Activated CD8-positive, alpha-beta memory T cell treated with anti-CD3 and anti-CD28 coated beads, Interleukin-2, amount 50 U/mL, for 24 hours (primary cell): ENCODE data around the gene RGS7.
"Not testable (repeated sequence)": the region's sequence is repeated elsewhere in the genome, so short reads cannot be mapped to it uniquely, and the experiment has no call there.

Experiments used
- DNase-seq: peaks from one replicate; pipeline ENCODE4 v3.0.0-alpha.2; 2020; ENCODE audit errors: extremely low read depth

Gene RGS7

DNA sequence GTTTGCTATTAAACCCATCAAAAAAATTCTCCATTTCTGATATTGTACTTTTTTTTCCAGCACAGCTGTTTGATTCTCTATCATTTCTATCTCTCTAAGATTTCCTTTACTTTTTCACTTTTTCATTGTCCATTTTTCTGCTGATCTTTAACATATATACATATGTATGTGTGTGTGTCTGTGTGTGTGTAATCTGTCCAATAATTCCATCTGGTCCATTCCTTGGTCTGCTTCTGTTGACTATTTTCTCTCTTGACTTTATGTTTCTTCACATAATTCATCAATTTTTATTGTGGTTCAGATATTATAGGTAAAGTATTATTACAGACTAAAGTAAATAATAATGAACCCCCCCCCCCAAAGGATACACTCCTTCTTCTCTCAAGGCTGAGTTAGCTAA, 84.2 kb downstream of the RGS7 start:
- no peak for DNase-seq

DNA sequence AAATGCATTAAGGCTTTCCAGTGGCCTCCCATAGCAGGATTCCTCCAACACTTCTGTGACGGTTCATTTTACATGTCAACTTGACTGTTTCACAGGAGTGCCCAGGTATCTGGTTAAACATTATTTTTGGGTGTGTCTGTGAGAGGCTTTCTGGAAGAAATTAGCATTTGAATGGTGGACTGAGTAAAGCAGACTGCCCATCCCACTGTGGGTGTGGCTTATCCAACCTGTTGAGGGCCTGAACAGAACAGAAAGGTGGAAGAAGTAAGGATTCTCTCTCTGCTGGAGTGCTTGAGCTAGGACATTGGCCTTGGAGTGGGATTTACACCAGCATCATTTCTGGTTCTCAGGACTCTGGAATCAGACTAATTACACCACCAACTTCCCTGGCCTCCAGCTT, 85.6 kb downstream of the RGS7 start:
- DNase-seq = no peak

DNA sequence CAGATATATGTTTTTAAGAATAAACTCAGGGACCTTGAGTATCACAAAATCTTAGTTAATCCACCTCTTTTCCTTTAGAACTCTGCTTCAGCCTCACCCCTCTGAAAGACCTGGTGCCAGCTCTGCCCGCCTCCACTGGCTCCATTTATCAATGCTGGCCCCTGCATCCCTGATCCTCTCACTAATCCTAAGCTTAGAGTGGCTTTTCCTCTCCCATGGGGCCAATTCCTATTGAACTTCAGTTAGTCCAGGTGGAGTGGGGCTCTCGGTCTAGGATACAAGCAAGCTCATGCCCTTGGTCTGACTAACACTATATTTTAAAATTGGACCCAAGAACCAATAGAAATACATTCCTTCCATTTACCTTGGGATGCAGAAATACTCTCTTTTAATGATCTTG, 87.0 kb downstream of the RGS7 start:
- no peak for DNase-seq

DNA sequence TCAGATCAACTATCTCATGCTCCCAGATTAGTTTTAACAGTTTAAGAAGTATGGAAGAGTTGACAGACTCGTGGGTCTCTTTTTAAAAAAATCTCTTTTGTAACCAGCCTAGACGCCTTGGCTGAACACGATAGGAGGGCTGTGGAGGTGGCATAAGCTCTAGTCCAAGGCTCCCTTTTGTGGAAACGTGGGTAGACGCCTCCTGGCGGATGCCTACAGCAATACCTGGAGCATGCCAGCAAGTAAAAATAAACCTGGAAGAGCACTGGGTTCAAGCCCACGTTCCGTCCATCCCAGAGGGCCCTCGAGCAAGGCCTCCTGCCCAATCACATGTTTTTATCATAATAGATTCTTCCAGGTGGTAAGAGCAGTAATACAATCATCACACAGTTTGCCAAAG, 87.9 kb downstream of the RGS7 start:
- no peak for DNase-seq

DNA sequence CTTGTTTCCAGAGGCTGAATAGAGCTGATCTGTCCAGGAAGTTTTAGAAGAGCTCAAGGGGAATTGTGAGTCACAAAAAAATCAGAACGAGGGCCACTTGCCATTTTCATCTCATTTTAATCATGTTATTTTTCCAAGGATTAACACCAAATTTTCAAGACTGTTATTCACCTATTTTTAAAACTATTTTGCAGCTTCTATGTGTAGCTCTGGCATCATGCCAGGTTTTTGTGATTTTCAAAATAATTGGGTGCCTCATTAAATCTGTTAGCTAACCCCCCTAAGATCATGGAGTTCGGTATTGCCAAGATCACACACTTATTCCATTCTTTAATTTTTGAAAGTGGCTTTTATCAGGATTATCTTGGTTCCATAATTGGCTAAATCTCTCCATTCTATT, 90.9 kb downstream of the RGS7 start:
- no peak for DNase-seq

DNA sequence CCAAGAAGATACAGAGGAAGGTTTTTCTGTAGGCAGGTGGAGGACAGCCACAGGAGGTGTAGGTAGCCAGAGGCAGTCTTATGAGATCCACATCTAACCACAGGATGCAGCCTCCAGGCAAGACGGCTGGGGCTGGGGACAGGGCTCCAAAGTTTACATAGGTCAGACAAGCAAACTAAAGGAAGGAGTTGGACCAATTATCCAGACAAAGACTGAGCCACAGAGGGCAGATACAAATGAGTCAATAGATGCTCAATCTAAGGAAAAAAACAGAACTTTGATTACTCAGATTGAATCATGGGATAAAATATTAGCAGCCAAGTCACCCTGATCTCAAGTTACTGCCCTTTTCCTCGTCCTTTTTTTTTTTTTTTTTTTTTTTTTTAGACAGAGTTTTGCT, 91.6 kb downstream of the RGS7 start:
- DNase-seq = no peak

DNA sequence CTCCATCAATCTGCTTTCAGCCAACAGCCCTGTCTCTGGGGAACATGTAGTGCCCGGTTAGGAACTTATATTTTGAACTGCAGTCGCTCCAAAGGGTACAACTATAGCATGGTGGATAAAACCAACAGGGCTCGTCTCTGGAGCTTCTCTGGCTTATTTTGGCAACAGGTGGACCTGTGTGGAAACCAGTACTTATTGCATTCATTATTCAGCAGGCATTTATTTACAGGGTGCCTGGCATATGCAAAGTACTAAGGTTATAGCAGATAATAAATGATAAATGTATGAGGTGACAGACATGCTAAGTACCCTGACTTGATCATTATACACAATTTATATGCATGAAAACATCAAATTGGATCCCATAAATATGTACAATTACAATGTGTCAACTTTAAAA, 93.7 kb downstream of the RGS7 start:
- DNase-seq = no peak

DNA sequence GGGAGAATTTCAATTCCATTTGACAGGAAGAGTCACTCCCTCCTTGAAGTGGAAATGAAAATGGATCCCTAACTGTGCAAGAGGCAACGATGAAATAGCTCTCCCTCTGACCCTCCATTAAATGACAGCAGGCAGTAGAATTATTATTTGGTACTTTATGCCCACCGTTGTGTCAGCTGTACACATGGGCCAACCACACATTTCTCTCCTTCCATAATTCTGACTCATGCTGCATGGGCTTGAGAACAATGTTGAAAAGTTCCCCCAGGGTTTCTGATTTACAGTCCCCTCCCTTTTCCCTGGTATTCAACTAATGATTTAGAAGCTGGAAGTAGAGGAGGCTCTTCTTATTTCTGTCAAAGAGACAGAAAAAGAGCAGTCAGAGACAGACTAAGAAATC, 103.5 kb downstream of the RGS7 start:
- DNase-seq = no peak

DNA sequence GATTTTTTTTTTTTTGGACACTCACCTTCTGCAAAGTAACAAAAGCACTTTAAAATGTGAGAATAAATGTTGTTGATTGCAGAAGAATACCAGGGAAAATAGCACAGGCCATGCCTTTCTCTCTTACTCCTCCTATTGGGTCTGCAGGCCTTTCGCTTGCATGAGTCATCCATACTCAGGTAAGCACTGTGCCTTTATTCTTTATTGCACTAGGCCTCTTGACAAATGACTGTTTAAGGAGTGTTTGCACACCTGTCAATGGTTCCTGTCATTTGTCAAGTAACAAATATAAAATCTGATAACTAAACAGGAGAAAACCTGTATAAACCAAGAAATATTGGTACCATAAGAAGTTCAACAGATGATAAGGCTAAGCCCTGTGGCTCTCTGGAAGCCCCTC, 106.5 kb downstream of the RGS7 start:
- no peak for DNase-seq

DNA sequence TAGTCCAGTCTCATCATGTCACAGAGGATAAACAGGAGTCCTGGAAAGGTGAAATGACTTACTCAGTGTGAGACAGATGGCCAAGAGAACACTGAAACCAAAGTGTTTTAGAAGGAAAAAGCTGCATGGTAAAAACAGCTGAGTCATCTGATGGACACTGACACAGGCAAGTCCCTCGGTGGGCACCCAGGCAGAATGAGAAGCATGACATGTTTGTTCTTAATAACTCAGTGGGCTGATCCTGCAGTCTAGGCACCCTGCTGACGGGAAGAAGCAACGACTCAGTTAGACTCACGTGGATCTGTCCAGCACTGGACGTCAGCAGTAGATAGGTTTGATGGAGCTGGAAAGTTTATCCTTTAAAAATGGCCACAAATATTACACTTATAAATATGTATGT, 116.9 kb downstream of the RGS7 start:
- no peak for DNase-seq

DNA sequence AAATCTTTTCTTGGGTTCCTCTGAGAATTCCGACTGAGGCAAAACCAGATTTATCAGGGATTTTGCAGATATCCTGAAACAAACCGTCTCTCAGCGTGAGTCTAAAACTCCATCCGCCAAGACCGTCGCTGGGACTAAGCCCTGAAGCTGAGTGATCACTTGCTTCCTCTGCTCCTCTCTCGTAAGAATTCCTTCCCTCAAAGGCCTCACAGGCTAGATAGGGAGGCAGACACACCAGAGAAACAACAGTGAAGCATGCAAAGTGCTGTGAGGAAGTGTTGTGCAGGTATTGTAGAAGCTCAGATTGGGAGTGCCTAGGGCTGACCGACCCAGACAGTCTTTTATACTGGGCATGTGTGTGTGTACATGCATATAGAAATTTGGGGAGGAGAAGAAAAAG, 119.1 kb downstream of the RGS7 start:
- DNase-seq = no peak

DNA sequence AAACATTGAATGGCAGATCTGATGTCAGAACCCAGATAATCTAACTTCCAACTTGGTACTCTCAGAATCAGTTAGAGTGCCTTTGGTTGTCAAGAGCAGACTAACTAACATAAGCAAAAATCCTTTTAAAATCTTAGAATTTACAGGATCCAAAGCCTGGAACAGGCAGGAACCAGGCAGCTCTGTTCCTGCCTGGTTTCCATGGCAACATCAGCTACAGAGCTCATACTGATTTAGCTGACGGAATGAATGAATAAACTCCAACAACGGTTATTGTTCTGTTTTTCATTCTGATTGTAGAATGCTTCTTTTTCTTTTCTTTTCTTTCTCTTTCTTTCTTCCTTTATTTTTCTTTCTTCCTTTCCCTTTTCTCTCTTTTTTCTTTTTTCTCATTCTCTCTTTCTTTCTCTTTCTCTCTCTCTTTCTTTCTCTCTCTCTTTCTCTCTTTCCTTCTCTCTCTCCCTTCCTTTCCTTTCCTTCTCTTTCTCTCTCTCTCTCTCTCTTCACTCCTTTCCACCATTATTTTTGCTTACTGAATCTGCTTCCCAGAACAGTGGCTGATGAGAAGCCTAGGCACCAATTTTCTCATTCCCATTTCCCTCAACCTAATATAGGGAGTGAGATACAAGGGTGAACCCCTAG, 121.6 kb downstream of the RGS7 start:
- DNase-seq = no peak

DNA sequence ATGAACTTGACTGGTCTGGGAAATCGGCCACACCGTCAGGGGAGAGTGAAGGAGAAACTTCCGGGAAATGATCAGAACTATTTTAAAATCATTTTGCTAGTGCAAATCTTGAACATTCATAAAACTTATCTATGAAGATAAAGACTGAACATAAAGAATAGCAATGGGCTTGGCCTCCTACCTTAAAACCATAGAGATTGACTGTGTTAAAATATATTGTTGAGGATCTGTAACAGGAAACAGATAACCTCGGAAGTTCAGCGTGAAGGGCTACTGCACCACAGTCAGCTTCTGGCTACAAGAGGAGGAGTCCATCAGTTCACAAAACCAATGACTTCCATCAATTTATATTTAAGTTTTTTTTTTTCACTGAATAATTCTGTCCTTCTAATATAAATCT, 127.3 kb downstream of the RGS7 start:
- DNase-seq = no peak

DNA sequence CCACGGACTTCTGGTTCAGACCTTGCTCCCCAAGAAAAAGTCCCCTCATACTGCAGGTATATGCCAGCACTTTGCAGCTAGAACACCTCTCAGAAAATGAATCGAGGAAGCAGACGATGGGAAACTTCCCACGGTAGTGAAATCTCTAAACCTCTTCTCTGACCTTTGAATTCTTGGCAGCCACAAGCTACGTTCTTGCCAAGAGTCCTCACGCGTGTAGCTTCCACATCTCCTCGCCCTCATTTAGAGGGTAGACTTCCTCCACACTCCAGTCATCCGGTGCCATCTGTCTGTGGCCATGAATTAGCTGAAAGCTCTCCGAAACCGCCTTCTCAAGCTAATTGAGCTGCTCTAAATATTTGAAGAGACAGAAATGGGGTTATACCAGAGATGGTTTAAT, 127.8 kb downstream of the RGS7 start:
- no peak for DNase-seq

DNA sequence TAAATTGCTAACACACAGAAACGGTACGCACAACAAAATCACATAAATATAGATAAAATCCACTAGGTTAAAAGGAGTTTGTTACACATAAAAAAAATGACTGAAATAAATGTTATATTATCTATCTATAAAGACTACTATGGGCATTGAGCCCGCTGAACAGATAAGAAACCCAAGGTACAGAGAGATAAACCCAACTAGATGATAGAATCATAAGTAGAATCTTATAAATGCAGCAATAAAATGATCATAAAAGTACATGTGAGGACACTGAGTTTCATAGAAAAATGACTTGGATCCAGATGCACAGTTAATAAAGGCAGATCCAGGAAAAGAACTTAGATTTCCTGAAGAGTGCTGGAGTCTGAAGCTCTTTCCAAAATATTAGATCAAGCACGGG, 128.7 kb downstream of the RGS7 start:
- DNase-seq = no peak

DNA sequence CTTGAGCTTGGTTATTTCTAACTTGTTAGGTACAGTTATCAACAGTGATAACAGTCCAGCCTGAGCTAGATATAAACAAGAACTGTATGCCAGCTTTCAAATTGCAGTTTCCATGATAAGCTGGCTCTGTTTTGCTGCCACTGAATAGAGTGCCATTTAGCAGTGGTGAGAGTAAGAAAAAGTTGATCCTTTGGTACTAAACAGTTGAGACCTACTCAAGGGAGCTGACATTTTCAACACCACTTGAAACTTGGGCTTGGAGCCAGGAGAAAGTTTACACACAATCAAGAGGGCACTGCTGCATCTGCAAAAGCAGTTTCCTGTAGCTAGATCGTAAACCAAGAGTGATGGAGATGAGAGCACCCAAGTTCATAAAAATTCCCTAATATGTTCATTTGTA, 131.3 kb downstream of the RGS7 start:
- no peak for DNase-seq

DNA sequence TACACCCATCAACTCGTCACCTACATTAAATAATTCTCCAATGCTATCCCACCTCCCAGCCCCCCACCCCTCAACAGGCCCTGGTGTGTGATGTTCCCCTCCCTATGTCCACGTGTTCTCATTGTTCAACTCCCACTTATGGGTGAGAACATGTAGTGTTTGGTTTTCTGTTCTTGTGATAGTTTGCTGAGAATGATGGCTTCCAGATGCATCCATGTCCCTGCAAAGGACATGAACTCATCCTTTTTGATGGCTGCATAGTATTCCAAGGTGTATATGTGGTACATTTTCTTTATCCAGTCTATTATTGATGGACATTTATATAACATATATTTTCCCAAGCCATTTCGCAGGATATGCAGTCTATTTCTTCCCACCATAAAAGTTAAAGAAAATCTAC, 132.8 kb downstream of the RGS7 start:
- DNase-seq = not testable (repeated sequence)

DNA sequence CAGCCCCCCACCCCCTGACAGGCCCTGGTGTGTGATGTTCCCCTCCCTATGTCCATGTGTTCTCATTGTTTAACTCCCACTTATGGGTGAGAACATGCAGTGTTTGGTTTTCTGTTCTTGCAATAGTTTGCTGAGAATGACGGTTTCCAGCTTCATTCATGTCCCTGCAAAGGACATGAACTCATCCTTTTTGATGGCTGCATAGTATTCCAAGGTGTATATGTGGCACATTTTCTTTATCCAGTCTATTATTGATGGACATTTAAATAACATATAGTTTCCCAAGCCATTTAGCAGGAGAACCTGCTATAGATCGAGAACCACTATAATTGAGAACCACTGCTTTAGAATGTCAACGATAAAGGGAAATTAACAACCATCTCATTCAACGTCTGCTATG, 134.2 kb downstream of the RGS7 start:
- DNase-seq = not testable (repeated sequence)

DNA sequence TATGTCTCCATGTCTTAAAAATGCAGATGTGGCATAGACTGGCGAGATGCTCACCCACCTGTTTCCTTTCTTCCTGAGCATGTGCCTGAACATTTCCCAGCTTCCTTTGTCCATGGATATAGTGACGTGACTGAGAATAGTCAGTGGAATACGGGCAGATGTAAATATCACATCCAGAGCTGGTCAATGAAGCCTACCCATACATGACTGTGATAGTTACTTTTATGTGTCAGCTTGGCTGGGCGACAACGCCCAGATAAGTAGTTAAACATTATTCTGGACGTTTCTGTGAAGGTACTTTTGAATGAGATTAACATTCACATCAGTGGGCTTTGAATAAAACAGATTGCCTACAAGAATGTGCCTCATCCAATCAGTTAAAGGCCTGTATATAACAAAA, 135.7 kb downstream of the RGS7 start:
- DNase-seq = no peak

DNA sequence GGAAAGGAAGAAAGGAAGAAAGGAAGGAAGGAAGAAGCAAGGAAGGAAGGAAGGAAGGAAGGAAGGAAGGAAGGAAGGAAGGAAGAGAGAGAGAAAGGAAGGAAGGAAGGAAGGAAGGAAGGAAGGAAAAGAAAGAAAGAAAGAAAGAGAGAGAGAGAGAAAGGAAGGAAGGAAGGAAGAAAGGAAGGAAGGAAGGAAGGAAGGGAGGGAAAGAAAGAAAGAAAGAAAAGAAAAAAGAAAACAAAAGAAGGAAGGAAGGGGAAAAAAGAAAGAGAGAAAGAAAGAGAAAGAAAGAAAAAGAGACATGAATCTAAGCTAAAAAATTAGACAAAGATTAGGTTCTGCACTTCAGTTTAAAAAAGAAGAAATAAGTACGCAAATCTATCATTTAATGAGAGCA, 136.1 kb downstream of the RGS7 start:
- DNase-seq = not testable (repeated sequence)

DNA sequence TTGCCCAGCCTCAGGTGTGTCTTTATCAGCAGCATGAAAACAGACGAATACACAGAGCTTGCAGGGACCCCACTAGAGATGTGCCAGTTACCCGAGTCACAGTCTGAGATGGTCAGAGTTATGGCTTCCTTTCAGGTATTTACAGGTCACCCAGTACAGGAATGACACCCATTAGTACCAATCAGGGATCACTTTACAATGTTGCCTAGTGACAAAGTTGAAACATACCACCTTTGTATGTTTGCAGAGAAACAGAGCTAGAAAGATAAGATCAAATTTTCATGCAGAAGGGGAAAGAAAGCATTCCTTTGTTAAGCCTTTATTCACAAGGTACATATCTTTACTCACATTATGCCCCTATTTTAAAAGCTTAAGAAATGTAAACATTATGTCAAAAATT, 137.6 kb downstream of the RGS7 start:
- DNase-seq = no peak

DNA sequence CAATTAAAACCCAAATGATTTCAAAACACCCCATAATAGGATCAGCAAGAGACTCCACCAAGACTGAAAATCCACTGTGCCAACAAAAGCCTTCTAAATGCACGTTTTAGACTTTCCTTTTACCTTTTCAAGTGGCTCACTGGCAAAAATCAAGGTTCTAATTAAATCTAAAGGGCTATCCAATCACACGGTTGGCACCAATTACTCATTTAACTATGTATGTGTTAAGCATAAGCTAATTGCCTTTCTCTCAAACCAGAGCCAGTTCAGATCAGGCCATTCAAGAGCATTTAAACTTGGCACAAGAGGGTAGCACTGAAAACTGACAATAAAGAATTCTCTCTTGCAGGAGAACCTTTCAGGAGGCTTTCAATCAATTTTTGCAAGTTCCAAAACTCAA, 139.5 kb downstream of the RGS7 start:
- DNase-seq = no peak

DNA sequence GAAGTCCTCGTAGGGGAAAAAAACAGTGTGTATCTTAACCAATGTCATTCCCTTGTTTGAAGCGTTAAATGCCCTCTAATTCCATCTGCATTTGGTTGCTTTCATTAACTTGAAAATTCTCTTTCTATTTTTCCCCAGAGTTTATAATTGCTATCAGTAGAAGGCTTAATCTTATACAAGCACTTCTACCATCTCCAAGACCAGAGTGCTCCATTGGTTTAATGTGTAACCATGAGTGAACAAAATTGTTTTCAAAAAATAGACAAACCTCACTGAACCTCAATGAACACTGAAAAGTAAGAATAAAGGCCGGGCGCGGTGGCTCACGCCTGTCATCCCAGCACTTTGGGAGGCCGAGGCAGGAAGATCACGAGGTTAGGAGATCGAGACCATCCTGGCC, 141.3 kb downstream of the RGS7 start:
- no peak for DNase-seq

DNA sequence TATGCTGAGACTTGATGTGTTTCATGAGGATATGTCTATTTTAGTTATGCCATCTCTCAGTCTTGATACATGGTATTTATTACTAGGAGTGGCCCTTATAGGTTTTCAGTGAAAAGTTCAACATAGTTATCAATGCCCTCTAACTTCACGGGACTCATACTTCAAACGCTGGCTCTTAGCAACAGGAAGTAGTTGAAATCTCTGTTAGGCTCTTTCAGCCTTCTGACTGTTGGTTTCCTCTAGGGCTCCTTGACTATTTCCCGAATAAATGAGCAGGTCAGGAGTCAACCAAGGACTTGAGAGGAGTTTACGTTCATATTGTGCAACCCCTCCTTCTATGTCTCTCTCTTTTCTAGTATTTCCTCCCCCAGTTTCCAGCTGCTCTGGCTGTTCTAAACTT, 141.8 kb downstream of the RGS7 start:
- DNase-seq = no peak

DNA sequence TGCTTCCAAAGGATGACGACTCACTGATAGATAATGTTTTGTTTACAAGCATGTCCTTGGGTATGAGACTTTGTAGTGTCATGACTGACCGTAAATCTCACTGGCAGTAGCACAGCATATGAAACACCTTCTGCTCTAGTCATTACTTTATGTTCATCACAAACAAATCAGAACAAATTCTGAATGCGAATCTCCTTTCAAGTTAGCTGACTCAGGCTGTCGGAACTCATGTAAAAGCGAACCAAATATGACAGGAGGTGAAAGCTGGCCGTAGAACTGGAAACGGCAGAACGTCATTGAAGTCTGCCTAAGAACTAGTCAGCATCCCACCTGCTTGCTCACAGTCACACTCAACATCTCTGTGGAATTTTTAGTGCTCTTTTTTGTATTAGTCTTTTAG, 143.9 kb downstream of the RGS7 start:
- DNase-seq = no peak
